Neural crest cell (in vitro differentiated cells): Measurements from ENCODE around the gene ZNF598. TPM values are rescaled to one million over a fixed set of nuclear protein-coding genes. Genes with fewer than 3 reads are reported as not detected.
A peak's percentile ranks its signal among the peaks of the same experiment; 100 is the strongest.
"Not testable (repeated sequence)": the region's sequence is repeated elsewhere in the genome, so short reads cannot be mapped to it uniquely, and the experiment has no call there.

Experiments used
- DNase-seq: peaks from one replicate; pipeline ENCODE4 v3.0.0; 2021; ENCODE audit warnings: low read depth, mixed read lengths, low spot score
- H3K27ac Mint-ChIP-seq: one replicate; pipeline ENCODE4 v1.8.0; 2021; ENCODE audit warnings: mild to moderate bottlenecking, mixed read lengths; ENCODE audit not compliant: unreplicated experiment
- H3K27me3 Mint-ChIP-seq: 2 replicates; pipeline ENCODE4 v1.8.0; 2021; ENCODE audit warnings: low read depth, mild to moderate bottlenecking, mixed read lengths
- H3K36me3 Mint-ChIP-seq: 2 replicates; pipeline ENCODE4 v1.8.0; 2021; ENCODE audit warnings: low read depth, mild to moderate bottlenecking, mixed read lengths
- H3K4me1 Mint-ChIP-seq: 2 replicates; pipeline ENCODE4 v1.8.0; 2021; ENCODE audit warnings: mixed read lengths
- H3K4me3 Mint-ChIP-seq: one replicate; pipeline ENCODE4 v1.8.0; 2021; ENCODE audit warnings: mild to moderate bottlenecking, mixed read lengths
- H3K9me3 Mint-ChIP-seq: 2 replicates; pipeline ENCODE4 v1.8.0; 2021; ENCODE audit warnings: mixed read lengths
- CTCF ChIP-seq: fragments of 200-600 bp; sonication (generic); conservative IDR thresholded peaks from 2 replicates; pipeline ENCODE4 v1.5.0; 2021; ENCODE audit warnings: antibody characterized with exemption, mild to moderate bottlenecking
- total RNA-seq: library from RNA; stranded (reverse); gene quantifications from 2 replicates; pipeline ENCODE4 v1.2.1, GENCODE V29; 2021

The ZNF598 gene
- total RNA-seq, 1 donor from 2014 or later = 55.7 TPM

- peaks cover 29% of the 10 kb centered on the region for H3K36me3 Mint-ChIP-seq
- peaks cover 13% of the 10 kb centered on the region for H3K27me3 Mint-ChIP-seq
- peak overlapping the region; percentile 97 for H3K27ac Mint-ChIP-seq
- peak overlapping the region; percentile 92 for H3K4me3 Mint-ChIP-seq
- H3K4me1 Mint-ChIP-seq = peaks cover 38% of the 10 kb centered on the region
- H3K9me3 Mint-ChIP-seq = no peaks in the 10 kb centered on the region
- no peak for TF ChIP-seq CTCF
- no peak for DNase-seq
These were observed 44.1 kb downstream of the ZNF598 start for GRCh38 chr16:1965396-1966001.

GRCh38 chr16:1964506-1965395, 44.9 kb downstream of the ZNF598 start, which contains the start of gene RPS2:
Gene RPS2, minus strand, starts transcription at chr16:1964826. Its CDS starts 201 bp downstream, at chr16:1964625.
- H3K36me3 Mint-ChIP-seq = peaks cover 29% of the 10 kb centered on the region
- no peaks in the 10 kb centered on the region for H3K9me3 Mint-ChIP-seq
- TF ChIP-seq CTCF = no peak
- H3K27ac Mint-ChIP-seq = peak within 1 kb of the TSS; percentile 99
- peaks cover 44% of the 10 kb centered on the region for H3K4me1 Mint-ChIP-seq
- H3K4me3 Mint-ChIP-seq = peak within 1 kb of the TSS; percentile 92
- peaks cover 15% of the 10 kb centered on the region for H3K27me3 Mint-ChIP-seq
- peak; percentile 97 for DNase-seq

GRCh38 chr16:1963806-1964505, 45.7 kb downstream of the ZNF598 start:
- peak overlapping the region; percentile 92 for H3K4me3 Mint-ChIP-seq
- no peak for DNase-seq
- H3K27ac Mint-ChIP-seq = peak overlapping the region; percentile 96
- peaks cover 29% of the 10 kb centered on the region for H3K36me3 Mint-ChIP-seq
- H3K4me1 Mint-ChIP-seq = peaks cover 47% of the 10 kb centered on the region
- peaks cover 15% of the 10 kb centered on the region for H3K27me3 Mint-ChIP-seq
- TF ChIP-seq CTCF = no peak
- H3K9me3 Mint-ChIP-seq = no peaks in the 10 kb centered on the region

GRCh38 chr16:1962161-1963153, 47.2 kb downstream of the ZNF598 start:
- H3K9me3 Mint-ChIP-seq, DNase-seq: not testable (repeated sequence)
- peak overlapping the region; percentile 96 for H3K27ac Mint-ChIP-seq
- peak overlapping the region; percentile 92 for H3K4me3 Mint-ChIP-seq
- peaks cover 29% of the 10 kb centered on the region for H3K36me3 Mint-ChIP-seq
- H3K4me1 Mint-ChIP-seq = peaks cover 48% of the 10 kb centered on the region
- peaks cover 15% of the 10 kb centered on the region for H3K27me3 Mint-ChIP-seq

GRCh38 chr16:1961651-1962067, 48.0 kb downstream of the ZNF598 start:
- Mint-ChIP-seq H3K27me3 (peaks cover 15% of the 10 kb centered on the region), H3K9me3 (no peaks in the 10 kb centered on the region), H3K36me3 (peaks cover 29% of the 10 kb centered on the region), H3K27ac (no peak overlapping the region), H3K4me3 (peak overlapping the region; percentile 92), H3K4me1 (peaks cover 48% of the 10 kb centered on the region)
- no peak for TF ChIP-seq CTCF
- no peak for DNase-seq
